Measurements from ENCODE around the gene DMBT1. TPM values are rescaled to one million over a fixed set of nuclear protein-coding genes. Genes with fewer than 3 reads are reported as not detected.

Gene DMBT1
- total RNA-seq: 10 to 100 TPM in 2 of 6 donors, 1 to 10 TPM in 3, under 1 TPM in 1; 0.43 to 24.4 (median 4.2) TPM
- polyA plus RNA-seq: under 1 TPM; 0.23 to 0.65 TPM

DNA sequence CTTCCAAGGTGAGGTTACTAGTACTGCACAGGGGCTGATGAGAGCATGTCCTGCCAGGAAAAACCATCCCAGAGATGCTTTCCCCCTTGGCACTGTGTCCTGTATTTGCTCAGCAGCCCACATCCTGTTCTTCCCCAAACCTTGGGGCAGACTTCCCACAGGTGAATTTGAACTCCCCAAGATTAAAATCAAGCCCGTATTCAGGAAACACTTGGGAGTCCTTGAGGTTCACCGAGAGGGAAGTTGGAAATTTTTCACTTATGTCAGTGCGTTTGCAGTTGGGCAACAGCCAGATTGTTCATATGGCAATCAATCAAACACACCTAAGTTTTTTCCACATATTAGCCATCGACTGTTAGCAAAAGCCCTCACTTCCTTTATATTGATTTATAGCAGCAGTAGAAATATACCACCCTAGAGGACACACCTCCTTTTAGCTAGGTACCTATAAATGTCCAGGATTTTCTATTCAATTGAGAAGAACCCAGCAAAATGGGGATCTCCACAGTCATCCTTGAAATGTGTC lies at the start of gene DMBT1:
Gene DMBT1 (plus strand): TSS at position 476 of the 526 bp plus-strand sequence. CDS start 17 bp downstream, at position 493.
- intact Hi-C loops (cut with DNase I): loop anchor here in 1 of 3 donors (10.0 kb wide), 1 partner anchor 266 kb away; no protein-coding TSS in a partner anchor
- Histone ChIP-seq H3K27ac (no peak within 1 kb of the TSS), H3K27me3 (peaks cover 0 to 8% (median 0%) of the 10 kb centered on the region in 4 donors), H3K4me3 (no peak within 1 kb of the TSS), H3K4me1 (no peaks in the 10 kb centered on the region), H3K9me3 (no peaks in the 10 kb centered on the region), H3K36me3 (no peaks in the 10 kb centered on the region)
- FAIRE-seq (no peak), ATAC-seq (peak in 1 of 4 donors; percentile 18), DNase-seq (no peak)
- TF ChIP-seq, protein P1, sequence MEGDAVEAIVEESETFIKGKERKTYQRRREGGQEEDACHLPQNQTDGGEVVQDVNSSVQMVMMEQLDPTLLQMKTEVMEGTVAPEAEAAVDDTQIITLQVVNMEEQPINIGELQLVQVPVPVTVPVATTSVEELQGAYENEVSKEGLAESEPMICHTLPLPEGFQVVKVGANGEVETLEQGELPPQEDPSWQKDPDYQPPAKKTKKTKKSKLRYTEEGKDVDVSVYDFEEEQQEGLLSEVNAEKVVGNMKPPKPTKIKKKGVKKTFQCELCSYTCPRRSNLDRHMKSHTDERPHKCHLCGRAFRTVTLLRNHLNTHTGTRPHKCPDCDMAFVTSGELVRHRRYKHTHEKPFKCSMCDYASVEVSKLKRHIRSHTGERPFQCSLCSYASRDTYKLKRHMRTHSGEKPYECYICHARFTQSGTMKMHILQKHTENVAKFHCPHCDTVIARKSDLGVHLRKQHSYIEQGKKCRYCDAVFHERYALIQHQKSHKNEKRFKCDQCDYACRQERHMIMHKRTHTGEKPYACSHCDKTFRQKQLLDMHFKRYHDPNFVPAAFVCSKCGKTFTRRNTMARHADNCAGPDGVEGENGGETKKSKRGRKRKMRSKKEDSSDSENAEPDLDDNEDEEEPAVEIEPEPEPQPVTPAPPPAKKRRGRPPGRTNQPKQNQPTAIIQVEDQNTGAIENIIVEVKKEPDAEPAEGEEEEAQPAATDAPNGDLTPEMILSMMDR (IDR thresholded peaks at IDR 0.05): no peak
- WGBS, 2 donors: 9% methylated on average over 4 of the region's 4 CpGs

DNA sequence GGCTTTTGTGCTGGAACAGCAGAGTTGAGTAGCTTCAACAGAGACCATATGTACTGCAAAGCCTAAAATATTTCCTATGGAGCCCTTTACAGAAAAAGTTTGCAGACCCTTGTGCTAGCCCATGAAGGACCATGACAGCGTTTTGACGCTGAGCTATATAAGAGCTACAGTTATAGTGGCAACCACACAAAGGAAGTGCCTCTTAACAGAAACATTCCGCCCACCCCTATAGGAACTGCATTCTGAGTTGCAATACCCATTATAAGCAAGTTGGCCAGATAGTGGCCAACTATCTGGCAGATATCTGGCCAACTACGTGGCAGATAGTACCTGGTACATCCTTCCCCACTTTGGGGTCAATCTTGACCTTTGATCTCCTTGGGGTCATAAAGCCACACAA lies 47.5 kb upstream of the DMBT1 start:
- Histone ChIP-seq H3K27ac (no peak overlapping the region), H3K4me3 (no peak overlapping the region), H3K27me3 (no peaks in the 10 kb centered on the region), H3K4me1 (no peaks in the 10 kb centered on the region), H3K9me3 (no peaks in the 10 kb centered on the region), H3K36me3 (no peaks in the 10 kb centered on the region)
- intact Hi-C loops (cut with DNase I): no loop called here
- FAIRE-seq (no peak), ATAC-seq (no peak), DNase-seq (no peak)
- WGBS, 2 donors: 88 to 95% methylated on average over 4 of the region's 4 CpGs
- TF ChIP-seq, protein P1 (IDR thresholded peaks at IDR 0.05): no peak

DNA sequence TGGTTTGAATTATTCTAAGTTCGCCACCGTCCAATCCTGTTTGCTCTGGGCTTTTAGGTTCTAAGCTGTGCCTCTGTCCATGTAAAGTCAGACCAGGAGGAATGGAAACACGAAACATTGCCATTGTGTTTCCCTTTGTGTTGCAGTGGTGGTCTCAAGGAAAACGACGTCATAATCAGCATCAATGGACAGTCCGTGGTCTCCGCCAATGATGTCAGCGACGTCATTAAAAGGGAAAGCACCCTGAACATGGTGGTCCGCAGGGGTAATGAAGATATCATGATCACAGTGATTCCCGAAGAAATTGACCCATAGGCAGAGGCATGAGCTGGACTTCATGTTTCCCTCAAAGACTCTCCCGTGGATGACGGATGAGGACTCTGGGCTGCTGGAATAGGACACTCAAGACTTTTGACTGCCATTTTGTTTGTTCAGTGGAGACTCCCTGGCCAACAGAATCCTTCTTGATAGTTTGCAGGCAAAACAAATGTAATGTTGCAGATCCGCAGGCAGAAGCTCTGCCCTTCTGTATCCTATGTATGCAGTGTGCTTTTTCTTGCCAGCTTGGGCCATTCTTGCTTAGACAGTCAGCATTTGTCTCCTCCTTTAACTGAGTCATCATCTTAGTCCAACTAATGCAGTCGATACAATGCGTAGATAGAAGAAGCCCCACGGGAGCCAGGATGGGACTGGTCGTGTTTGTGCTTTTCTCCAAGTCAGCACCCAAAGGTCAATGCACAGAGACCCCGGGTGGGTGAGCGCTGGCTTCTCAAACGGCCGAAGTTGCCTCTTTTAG lies 46.3 kb upstream of the DMBT1 start:
- H3K27ac ChIP-seq: no peak overlapping the region
- TF ChIP-seq, protein P1 (IDR thresholded peaks at IDR 0.05): no peak
- H3K36me3 ChIP-seq: no peaks in the 10 kb centered on the region
- intact Hi-C loops (cut with DNase I): no loop called here
- FAIRE-seq (no peak), DNase-seq (no peak), ATAC-seq (no peak)
- no peak overlapping the region for H3K4me3 ChIP-seq
- 87 to 89% methylated on average over 22 of the region's 22 CpGs for WGBS, 2 donors
- no peaks in the 10 kb centered on the region for H3K9me3 ChIP-seq
- no peaks in the 10 kb centered on the region for H3K4me1 ChIP-seq
- H3K27me3 ChIP-seq: no peaks in the 10 kb centered on the region

DNA sequence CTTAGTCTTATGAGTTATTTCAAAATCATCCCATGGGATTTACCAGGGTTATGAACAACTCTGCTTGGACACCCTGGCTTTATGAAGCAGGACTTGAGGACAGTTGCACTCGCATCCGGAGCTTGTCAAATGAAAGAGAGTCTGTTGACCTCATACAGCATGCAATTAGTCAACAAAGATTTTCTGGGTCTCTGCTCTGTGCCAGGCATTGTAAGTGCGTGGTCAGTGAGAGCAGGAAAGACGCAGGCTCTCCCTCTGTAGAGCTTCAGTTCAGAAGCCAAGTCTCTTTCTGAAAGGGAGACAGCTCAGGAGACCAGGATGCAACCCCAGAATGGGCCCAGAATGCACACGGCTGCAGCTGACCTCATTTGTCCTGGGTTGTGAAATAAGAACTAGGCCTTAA lies 45.5 kb upstream of the DMBT1 start:
- Histone ChIP-seq H3K9me3 (no peaks in the 10 kb centered on the region), H3K36me3 (no peaks in the 10 kb centered on the region), H3K27me3 (no peaks in the 10 kb centered on the region), H3K4me3 (no peak overlapping the region), H3K27ac (no peak overlapping the region), H3K4me1 (no peaks in the 10 kb centered on the region)
- DNase-seq: no peak
- 84% methylated on average over 5 of the region's 5 CpGs for WGBS, 2 donors
- TF ChIP-seq, protein P1 (IDR thresholded peaks at IDR 0.05): no peak
- ATAC-seq: peak in 3 of 4 donors; percentile 34 to 51 (median 50)
- intact Hi-C loops (cut with DNase I): no loop called here
- no peak for FAIRE-seq
